ENCODE results near the gene ZFP64.

The ZFP64 gene

GRCh38 chr20:52175840-52176239, 15.7 kb downstream of the ZFP64 start:
- no peak overlapping the region for H3K27ac ChIP-seq (ENCODE audit: low read depth, low read length)
- H2BK120ac ChIP-seq (ENCODE audit: insufficient read depth, low read length, poor library complexity), result no peak overlapping the region
- no peak overlapping the region for H4K91ac ChIP-seq (ENCODE audit: low read depth, low read length)
- H3K4me2 ChIP-seq (ENCODE audit: low read length), result no peak overlapping the region
- H3K4ac ChIP-seq (ENCODE audit: low read depth, low read length), result no peak overlapping the region
- no peak overlapping the region for H2AFZ ChIP-seq (ENCODE audit: insufficient read depth, low read length, poor library complexity)
- H3K4me1 ChIP-seq (ENCODE audit: control insufficient read depth in 1 of 2, insufficient read depth in 2 of 2, low read length in 2 of 2), result no peaks in the 10 kb centered on the region
- no peak overlapping the region for H2BK5ac ChIP-seq (ENCODE audit: low read depth, low read length, poor library complexity)
- H4K8ac ChIP-seq (ENCODE audit: low read depth, low read length), result no peak overlapping the region
- H3K27me3 ChIP-seq (ENCODE audit: insufficient read depth, low read length), result no peaks in the 10 kb centered on the region
- no peak overlapping the region for H2BK12ac ChIP-seq (ENCODE audit: low read length)
- H3K23ac ChIP-seq (ENCODE audit: low read length), result no peak overlapping the region
- no peak overlapping the region for H3K14ac ChIP-seq (ENCODE audit: low read length)
- H3K18ac ChIP-seq (ENCODE audit: low read length), result no peak overlapping the region
- peak; percentile 76 to 81 for DNase-seq
- no peaks in the 10 kb centered on the region for H3K79me1 ChIP-seq (ENCODE audit: low read length)
- H3K36me3 ChIP-seq (ENCODE audit: control insufficient read depth in 1 of 2, insufficient read depth in 2 of 2, low read length in 2 of 2), result no peaks in the 10 kb centered on the region
- no peak overlapping the region for H3K9ac ChIP-seq (ENCODE audit: low read length)
- WGBS (ENCODE audit: extremely low coverage, insufficient coverage, insufficient read length), result no CpG with 5 or more reads among the region's 18 CpGs
- H3K4me3 ChIP-seq (ENCODE audit: low read depth, low read length), result no peak overlapping the region
- H4K12ac ChIP-seq (ENCODE audit: low read depth, low read length), result no peak overlapping the region
- no peaks in the 10 kb centered on the region for H3K9me3 ChIP-seq (ENCODE audit: insufficient read depth, low read depth, low read length)
- no peaks in the 10 kb centered on the region for H3K79me2 ChIP-seq (ENCODE audit: control insufficient read depth, insufficient read depth, low read length, poor library complexity)
- H2AK5ac ChIP-seq (ENCODE audit: low read length), result no peak overlapping the region

- Histone ChIP-seq H2BK120ac (ENCODE audit: insufficient read depth, low read length, poor library complexity) (no peak overlapping the region), H4K12ac (ENCODE audit: low read depth, low read length) (no peak overlapping the region), H3K9ac (ENCODE audit: low read length) (no peak overlapping the region), H3K14ac (ENCODE audit: low read length) (no peak overlapping the region), H3K36me3 (ENCODE audit: control insufficient read depth in 1 of 2, insufficient read depth in 2 of 2, low read length in 2 of 2) (no peaks in the 10 kb centered on the region), H3K4ac (ENCODE audit: low read depth, low read length) (no peak overlapping the region), H2BK12ac (ENCODE audit: low read length) (no peak overlapping the region), H4K8ac (ENCODE audit: low read depth, low read length) (no peak overlapping the region), H2AK5ac (ENCODE audit: low read length) (no peak overlapping the region), H3K4me2 (ENCODE audit: low read length) (no peak overlapping the region), H3K23ac (ENCODE audit: low read length) (no peak overlapping the region), H2AFZ (ENCODE audit: insufficient read depth, low read length, poor library complexity) (no peak overlapping the region), H4K91ac (ENCODE audit: low read depth, low read length) (no peak overlapping the region), H3K27me3 (ENCODE audit: insufficient read depth, low read length) (no peaks in the 10 kb centered on the region), H3K4me3 (ENCODE audit: low read depth, low read length) (no peak overlapping the region), H3K27ac (ENCODE audit: low read depth, low read length) (no peak overlapping the region), H3K4me1 (ENCODE audit: control insufficient read depth in 1 of 2, insufficient read depth in 2 of 2, low read length in 2 of 2) (no peaks in the 10 kb centered on the region), H3K9me3 (ENCODE audit: insufficient read depth, low read depth, low read length) (no peaks in the 10 kb centered on the region), H2BK5ac (ENCODE audit: low read depth, low read length, poor library complexity) (no peak overlapping the region), H3K79me2 (ENCODE audit: control insufficient read depth, insufficient read depth, low read length, poor library complexity) (no peaks in the 10 kb centered on the region), H3K18ac (ENCODE audit: low read length) (no peak overlapping the region), H3K79me1 (ENCODE audit: low read length) (no peaks in the 10 kb centered on the region)
- no CpG with 5 or more reads among the region's 9 CpGs for WGBS (ENCODE audit: extremely low coverage, insufficient coverage, insufficient read length)
- no peak for DNase-seq
These were observed 19.1 kb downstream of the ZFP64 start for GRCh38 chr20:52172392-52173047.

DNA sequence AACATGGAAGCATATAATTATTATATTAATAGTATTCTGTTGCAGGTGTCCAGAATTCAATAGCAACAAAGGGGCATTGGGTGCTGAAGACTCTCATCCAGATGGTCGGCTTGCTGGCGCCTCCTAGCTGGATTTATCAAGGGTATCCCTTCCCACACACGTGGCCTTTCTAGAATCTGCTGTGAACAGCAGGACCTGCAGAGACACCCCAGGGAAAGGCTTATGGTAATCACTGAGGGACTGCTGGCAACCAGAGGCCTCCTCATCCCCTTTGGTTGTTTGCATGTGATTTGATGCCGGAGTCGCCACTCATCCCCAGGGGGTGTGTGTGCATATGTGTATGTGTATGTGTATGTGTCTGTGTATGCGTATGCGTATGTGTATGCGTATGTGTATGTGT, 20.6 kb downstream of the ZFP64 start:
- Histone ChIP-seq H3K79me2 (ENCODE audit: control insufficient read depth, insufficient read depth, low read length, poor library complexity) (no peaks in the 10 kb centered on the region), H3K18ac (ENCODE audit: low read length) (no peak overlapping the region), H3K79me1 (ENCODE audit: low read length) (no peaks in the 10 kb centered on the region), H3K23ac (ENCODE audit: low read length) (no peak overlapping the region), H4K8ac (ENCODE audit: low read depth, low read length) (no peak overlapping the region), H3K4ac (ENCODE audit: low read depth, low read length) (no peak overlapping the region), H3K9ac (ENCODE audit: low read length) (no peak overlapping the region), H4K91ac (ENCODE audit: low read depth, low read length) (no peak overlapping the region), H2BK120ac (ENCODE audit: insufficient read depth, low read length, poor library complexity) (no peak overlapping the region), H2BK5ac (ENCODE audit: low read depth, low read length, poor library complexity) (no peak overlapping the region), H3K4me2 (ENCODE audit: low read length) (no peak overlapping the region), H3K14ac (ENCODE audit: low read length) (no peak overlapping the region), H2AFZ (ENCODE audit: insufficient read depth, low read length, poor library complexity) (no peak overlapping the region), H2AK5ac (ENCODE audit: low read length) (no peak overlapping the region), H3K27me3 (ENCODE audit: insufficient read depth, low read length) (no peaks in the 10 kb centered on the region), H3K4me3 (ENCODE audit: low read depth, low read length) (no peak overlapping the region), H3K27ac (ENCODE audit: low read depth, low read length) (no peak overlapping the region), H2BK12ac (ENCODE audit: low read length) (no peak overlapping the region), H3K4me1 (ENCODE audit: control insufficient read depth in 1 of 2, insufficient read depth in 2 of 2, low read length in 2 of 2) (no peaks in the 10 kb centered on the region), H3K36me3 (ENCODE audit: control insufficient read depth in 1 of 2, insufficient read depth in 2 of 2, low read length in 2 of 2) (peaks cover 0 to 2% of the 10 kb centered on the region in 2 experiments), H3K9me3 (ENCODE audit: insufficient read depth, low read depth, low read length) (peaks cover 2% of the 10 kb centered on the region), H4K12ac (ENCODE audit: low read depth, low read length) (no peak overlapping the region)
- no peak for DNase-seq
- WGBS (ENCODE audit: extremely low coverage, insufficient coverage, insufficient read length), result no CpG with 5 or more reads among the region's 8 CpGs

- Histone ChIP-seq H3K27ac (ENCODE audit: low read depth, low read length) (no peak overlapping the region), H3K4ac (ENCODE audit: low read depth, low read length) (no peak overlapping the region), H4K8ac (ENCODE audit: low read depth, low read length) (no peak overlapping the region), H3K79me2 (ENCODE audit: control insufficient read depth, insufficient read depth, low read length, poor library complexity) (no peaks in the 10 kb centered on the region), H3K9me3 (ENCODE audit: insufficient read depth, low read depth, low read length) (peaks cover 6% of the 10 kb centered on the region), H3K4me1 (ENCODE audit: control insufficient read depth in 1 of 2, insufficient read depth in 2 of 2, low read length in 2 of 2) (no peaks in the 10 kb centered on the region), H3K4me2 (ENCODE audit: low read length) (no peak overlapping the region), H2BK5ac (ENCODE audit: low read depth, low read length, poor library complexity) (no peak overlapping the region), H3K36me3 (ENCODE audit: control insufficient read depth in 1 of 2, insufficient read depth in 2 of 2, low read length in 2 of 2) (peaks cover 3 to 6% of the 10 kb centered on the region in 2 experiments), H2BK120ac (ENCODE audit: insufficient read depth, low read length, poor library complexity) (no peak overlapping the region), H3K79me1 (ENCODE audit: low read length) (no peaks in the 10 kb centered on the region), H2AK5ac (ENCODE audit: low read length) (no peak overlapping the region), H4K12ac (ENCODE audit: low read depth, low read length) (no peak overlapping the region), H3K4me3 (ENCODE audit: low read depth, low read length) (no peak overlapping the region), H3K9ac (ENCODE audit: low read length) (no peak overlapping the region), H3K14ac (ENCODE audit: low read length) (no peak overlapping the region), H4K91ac (ENCODE audit: low read depth, low read length) (no peak overlapping the region), H3K23ac (ENCODE audit: low read length) (no peak overlapping the region), H3K27me3 (ENCODE audit: insufficient read depth, low read length) (no peaks in the 10 kb centered on the region), H2BK12ac (ENCODE audit: low read length) (no peak overlapping the region), H3K18ac (ENCODE audit: low read length) (no peak overlapping the region), H2AFZ (ENCODE audit: insufficient read depth, low read length, poor library complexity) (no peak overlapping the region)
- whole genome bisulfite sequencing (ENCODE audit: extremely low coverage, insufficient coverage, insufficient read length), result no CpG with 5 or more reads among the region's 1 CpG
- DNase-seq, result no peak
These were observed 23.5 kb downstream of the ZFP64 start for GRCh38 chr20:52168116-52168515.
